Measurements from ENCODE around the gene RBM25.

The RBM25 gene

GRCh38 chr14:73102806-73103497, 44.6 kb downstream of the RBM25 start:
- DNase-seq (ENCODE audit: extremely low read depth in 1 of 2, low read depth in 1 of 2) = no peak

GRCh38 chr14:73105050-73105449, 46.7 kb downstream of the RBM25 start:
- no peak for DNase-seq (ENCODE audit: extremely low read depth in 1 of 2, low read depth in 1 of 2)

- no peak for DNase-seq (ENCODE audit: extremely low read depth in 1 of 2, low read depth in 1 of 2)
Measured at GRCh38 chr14:73105727-73106126, 47.4 kb downstream of the RBM25 start.

- no peak for DNase-seq (ENCODE audit: extremely low read depth in 1 of 2, low read depth in 1 of 2)
Measured at GRCh38 chr14:73116079-73116665, 57.8 kb downstream of the RBM25 start.

- DNase-seq (ENCODE audit: extremely low read depth in 1 of 2, low read depth in 1 of 2) = no peak
Measured at GRCh38 chr14:73124180-73124894, 66.0 kb downstream of the RBM25 start.

- DNase-seq (ENCODE audit: extremely low read depth in 1 of 2, low read depth in 1 of 2) = no peak
Measured at GRCh38 chr14:73125169-73125588, 66.8 kb downstream of the RBM25 start.

GRCh38 chr14:73125746-73126145, 67.4 kb downstream of the RBM25 start:
- no peak for DNase-seq (ENCODE audit: extremely low read depth in 1 of 2, low read depth in 1 of 2)

GRCh38 chr14:73133795-73134194, 75.5 kb downstream of the RBM25 start:
- DNase-seq (ENCODE audit: extremely low read depth in 1 of 2, low read depth in 1 of 2) = no peak

GRCh38 chr14:73136085-73136386, 77.7 kb downstream of the RBM25 start:
- DNase-seq (ENCODE audit: extremely low read depth in 1 of 2, low read depth in 1 of 2) = no peak

- DNase-seq (ENCODE audit: extremely low read depth in 1 of 2, low read depth in 1 of 2) = peak; percentile 97
Measured at GRCh38 chr14:73136387-73137225, 78.3 kb downstream of the RBM25 start, which contains the start of gene PSEN1. Gene PSEN1 (plus strand): TSS chr14:73136507. CDS start chr14:73148020, 11,513 bp downstream.

GRCh38 chr14:73140811-73141323, 82.5 kb downstream of the RBM25 start:
- DNase-seq (ENCODE audit: extremely low read depth in 1 of 2, low read depth in 1 of 2) = no peak

GRCh38 chr14:73142216-73142615, 83.9 kb downstream of the RBM25 start:
- DNase-seq (ENCODE audit: extremely low read depth in 1 of 2, low read depth in 1 of 2) = no peak

GRCh38 chr14:73143003-73143402, 84.7 kb downstream of the RBM25 start:
- no peak for DNase-seq (ENCODE audit: extremely low read depth in 1 of 2, low read depth in 1 of 2)

GRCh38 chr14:73143617-73144016, 85.3 kb downstream of the RBM25 start:
- no peak for DNase-seq (ENCODE audit: extremely low read depth in 1 of 2, low read depth in 1 of 2)

- DNase-seq (ENCODE audit: extremely low read depth in 1 of 2, low read depth in 1 of 2) = no peak
Measured at GRCh38 chr14:73145371-73145770, 87.0 kb downstream of the RBM25 start.

GRCh38 chr14:73146111-73146510, 87.8 kb downstream of the RBM25 start:
- DNase-seq (ENCODE audit: extremely low read depth in 1 of 2, low read depth in 1 of 2) = no peak

- DNase-seq (ENCODE audit: extremely low read depth in 1 of 2, low read depth in 1 of 2) = no peak
Measured at GRCh38 chr14:73149753-73150152, 91.4 kb downstream of the RBM25 start.

- no peak for DNase-seq (ENCODE audit: extremely low read depth in 1 of 2, low read depth in 1 of 2)
Measured at GRCh38 chr14:73153272-73153671, 94.9 kb downstream of the RBM25 start.

GRCh38 chr14:73162251-73162650, 103.9 kb downstream of the RBM25 start:
- no peak for DNase-seq (ENCODE audit: extremely low read depth in 1 of 2, low read depth in 1 of 2)

GRCh38 chr14:73166399-73166798, 108.1 kb downstream of the RBM25 start:
- DNase-seq (ENCODE audit: extremely low read depth in 1 of 2, low read depth in 1 of 2) = no peak

GRCh38 chr14:73167727-73168126, 109.4 kb downstream of the RBM25 start:
- no peak for DNase-seq (ENCODE audit: extremely low read depth in 1 of 2, low read depth in 1 of 2)

All from stimulated activated CD8-positive, alpha-beta memory T cell treated with anti-CD3 and anti-CD28 coated beads, Interleukin-7, amount 100 ng/mL, for 48 hours (primary cell).